NT2/D1 (cell line): ENCODE measurements around the gene SIRPB1.

ENCODE experiments used
- DNase-seq: peaks from one replicate; pipeline ENCODE4 v3.0.0-alpha.2; 2011; ENCODE audit warnings: low read depth, low spot score
- H3K27me3 ChIP-seq: 2 replicates; pipeline ENCODE4 v1.6.0; 2011; ENCODE audit warnings: mild to moderate bottlenecking; ENCODE audit not compliant: insufficient read length, insufficient read depth
- H3K36me3 ChIP-seq: 2 replicates; pipeline ENCODE4 v1.6.1; 2011; ENCODE audit warnings: mild to moderate bottlenecking, low read length, mixed read lengths; ENCODE audit not compliant: insufficient read depth, insufficient read length
- H3K4me1 ChIP-seq: 2 replicates; pipeline ENCODE4 v1.5.1; 2011; ENCODE audit not compliant: insufficient read depth, insufficient read length
- H3K4me3 ChIP-seq: 2 replicates; pipeline ENCODE4 v1.5.1; 2011; ENCODE audit warnings: low read depth; ENCODE audit not compliant: insufficient read length
- H3K9ac ChIP-seq: 2 replicates; pipeline ENCODE4 v1.6.0; 2011; ENCODE audit warnings: low read depth; ENCODE audit not compliant: insufficient read length
- H3K9me3 ChIP-seq: 2 replicates; pipeline ENCODE4 v1.5.1; 2011; ENCODE audit warnings: mild to moderate bottlenecking, low read length; ENCODE audit not compliant: insufficient read depth
- SUZ12 ChIP-seq: IDR thresholded peaks from 2 replicates; pipeline ENCODE4 v1.6.1; 2011; ENCODE audit not compliant: insufficient read length, insufficient read depth; ENCODE audit errors: extremely low read depth
- YY1 ChIP-seq: IDR thresholded peaks from 2 replicates; pipeline ENCODE4 v1.6.1; 2011; ENCODE audit not compliant: insufficient read length, insufficient read depth
- ZNF274 ChIP-seq: IDR thresholded peaks from 2 replicates; pipeline ENCODE4 v1.6.1; 2011; ENCODE audit warnings: mild to moderate bottlenecking, low read depth, low read length

The SIRPB1 gene

GRCh38 chr20:1636621-1637020 lies 16.8 kb upstream of the SIRPB1 start:
- Histone ChIP-seq H3K9ac (no peak overlapping the region), H3K27me3 (no peaks in the 10 kb centered on the region), H3K36me3 (no peaks in the 10 kb centered on the region), H3K4me1 (peaks cover 4% of the 10 kb centered on the region), H3K4me3 (no peak overlapping the region), H3K9me3 (no peaks in the 10 kb centered on the region)
- TF ChIP-seq YY1 (no peak), ZNF274 (no peak), SUZ12 (no peak)
- DNase-seq: no peak

GRCh38 chr20:1635291-1635979 lies 15.6 kb upstream of the SIRPB1 start:
- Histone ChIP-seq H3K9me3 (no peaks in the 10 kb centered on the region), H3K27me3 (no peaks in the 10 kb centered on the region), H3K36me3 (no peaks in the 10 kb centered on the region), H3K9ac (no peak overlapping the region), H3K4me1 (peaks cover 4% of the 10 kb centered on the region), H3K4me3 (no peak overlapping the region)
- no peak for DNase-seq
- no peak for TF ChIP-seq YY1
- TF ChIP-seq SUZ12: no peak
- TF ChIP-seq ZNF274: no peak

- no peak overlapping the region for H3K4me3 ChIP-seq
- TF ChIP-seq ZNF274 (no peak), YY1 (no peak), SUZ12 (no peak)
Observed at GRCh38 chr20:1633535-1633934, 13.7 kb upstream of the SIRPB1 start.

GRCh38 chr20:1632178-1632577 lies 12.4 kb upstream of the SIRPB1 start:
- DNase-seq: no peak
- Histone ChIP-seq H3K27me3 (no peaks in the 10 kb centered on the region), H3K4me1 (peaks cover 4% of the 10 kb centered on the region), H3K36me3 (no peaks in the 10 kb centered on the region), H3K4me3 (no peak overlapping the region), H3K9me3 (no peaks in the 10 kb centered on the region), H3K9ac (no peak overlapping the region)
- TF ChIP-seq ZNF274: no peak
- TF ChIP-seq SUZ12: no peak
- no peak for TF ChIP-seq YY1

More at GRCh38 chr20:1633535-1633934, 13.7 kb upstream of the SIRPB1 start:
- DNase-seq: no peak
- Histone ChIP-seq H3K9ac (no peak overlapping the region), H3K27me3 (no peaks in the 10 kb centered on the region), H3K4me1 (peaks cover 4% of the 10 kb centered on the region), H3K9me3 (no peaks in the 10 kb centered on the region), H3K36me3 (no peaks in the 10 kb centered on the region)

- Histone ChIP-seq H3K27me3 (no peaks in the 10 kb centered on the region), H3K4me1 (peaks cover 4% of the 10 kb centered on the region), H3K9ac (no peak overlapping the region), H3K9me3 (no peaks in the 10 kb centered on the region), H3K4me3 (no peak overlapping the region), H3K36me3 (no peaks in the 10 kb centered on the region)
- no peak for TF ChIP-seq SUZ12
- no peak for TF ChIP-seq YY1
- no peak for TF ChIP-seq ZNF274
- DNase-seq: no peak
Observed at GRCh38 chr20:1631309-1632151, 11.7 kb upstream of the SIRPB1 start.

- H3K9ac ChIP-seq: no peak overlapping the region
- no peak overlapping the region for H3K4me3 ChIP-seq
- H3K4me1 ChIP-seq: peaks cover under 1% of the 10 kb centered on the region
- H3K36me3 ChIP-seq: no peaks in the 10 kb centered on the region
- no peak for TF ChIP-seq SUZ12
- TF ChIP-seq YY1: no peak
- no peak for TF ChIP-seq ZNF274
- H3K9me3 ChIP-seq: no peaks in the 10 kb centered on the region
- no peaks in the 10 kb centered on the region for H3K27me3 ChIP-seq
- no peak for DNase-seq
Observed at GRCh38 chr20:1630186-1630585, 10.4 kb upstream of the SIRPB1 start.

- Histone ChIP-seq H3K9me3 (no peaks in the 10 kb centered on the region), H3K4me3 (no peak overlapping the region), H3K9ac (no peak overlapping the region), H3K36me3 (no peaks in the 10 kb centered on the region), H3K4me1 (no peaks in the 10 kb centered on the region), H3K27me3 (no peaks in the 10 kb centered on the region)
- DNase-seq: no peak
- TF ChIP-seq YY1: no peak
- TF ChIP-seq ZNF274: no peak
- no peak for TF ChIP-seq SUZ12
Observed at GRCh38 chr20:1629321-1629720, 9.5 kb upstream of the SIRPB1 start.
